Gastroesophageal sphincter (tissue), 4 donors: Measurements from ENCODE around the gene GSTT2B. TPM values are rescaled to one million over a fixed set of nuclear protein-coding genes. Genes with fewer than 3 reads are reported as not detected.
"Not testable (repeated sequence)": the region's sequence is repeated elsewhere in the genome, so short reads cannot be mapped to it uniquely, and the experiment has no call there.

ENCODE experiments used
- ATAC-seq: fragments of 150-250 bp; one replicate; pipeline ENCODE4 v1.9.1; 2016; ENCODE audit warnings: mild to moderate bottlenecking, moderate library complexity
- H3K27ac ChIP-seq, 4 donors: fragments of 200-600 bp; sonication (generic) in 3 of 4; 1 replicate in 3 of 4; 2 replicates in 1 of 4; pipeline ENCODE4 v1.5.1; 2016 to 2019
- H3K27me3 ChIP-seq: fragments of 200-600 bp; sonication (generic); one replicate; pipeline ENCODE4 v1.5.1; 2019
- H3K36me3 ChIP-seq, 2 donors: fragments of 200-600 bp; sonication (generic); one replicate each; pipeline ENCODE4 v1.5.1; 2019; ENCODE audit warnings: control low read depth in 1 of 2
- H3K4me1 ChIP-seq, 3 donors: fragments of 200-600 bp; sonication (generic); 1 replicate in 2 of 3; 2 replicates in 1 of 3; pipeline ENCODE4 v1.5.1; 2016 to 2019; ENCODE audit warnings: control low read depth in 2 of 3
- H3K4me3 ChIP-seq, 2 donors: fragments of 200-600 bp; sonication (generic); one replicate each; pipeline ENCODE4 v1.5.1; 2019; ENCODE audit warnings: mild to moderate bottlenecking in 1 of 2, moderate library complexity in 1 of 2
- H3K9me3 ChIP-seq, 3 donors: fragments of 200-600 bp; sonication (generic); one replicate each; pipeline ENCODE4 v1.5.1; 2017 to 2019; ENCODE audit warnings: control low read depth in 2 of 3
- EP300 ChIP-seq: sonication (generic); formaldehyde crosslinking; IDR thresholded peaks from one replicate; pipeline ENCODE4 v1.6.1; 2017; ENCODE audit warnings: antibody characterized with exemption, mild to moderate bottlenecking
- POLR2A ChIP-seq, 2 donors: fragments of 450-650 bp; IDR thresholded peaks; one replicate each; pipeline ENCODE4 v1.6.1; 2017; ENCODE audit warnings: antibody characterized with exemption in 2 of 2, mild to moderate bottlenecking in 2 of 2, moderate library complexity in 1 of 2
- POLR2AphosphoS5 ChIP-seq: sonication (generic); formaldehyde crosslinking; IDR thresholded peaks from one replicate; pipeline ENCODE4 v1.6.1; 2017; ENCODE audit warnings: antibody characterized with exemption
- WGBS, 2 donors: methylation state at CpG; one replicate each; pipeline ENCODE4 v1.1.5; 2018; ENCODE audit warnings: low coverage in 1 of 2; 5-methylcytosine and 5-hydroxymethylcytosine counted together
- total RNA-seq, 4 donors: library from RNA; depleted of rRNA; stranded (reverse); fragments of >200 nt; gene quantifications; one replicate each; pipeline ENCODE4 v1.1.0, GENCODE V29; 2016
- TF ChIP-seq, protein P1 (sequence below), 4 experiments: fragments of 200-600 bp in 2 of 4; fragments of 450-650 bp in 2 of 4; sonication (generic) in 1 of 4; IDR thresholded peaks; one replicate each; pipeline ENCODE4 v1.5.1; 2017 to 2019; ENCODE audit warnings: antibody characterized with exemption in 4 of 4, mild to moderate bottlenecking in 2 of 4, moderate library complexity in 2 of 4

The GSTT2B gene
- total RNA-seq, 4 donors from 2014 or later = 10.8 to 12.3 TPM; not detected in 2

DNA sequence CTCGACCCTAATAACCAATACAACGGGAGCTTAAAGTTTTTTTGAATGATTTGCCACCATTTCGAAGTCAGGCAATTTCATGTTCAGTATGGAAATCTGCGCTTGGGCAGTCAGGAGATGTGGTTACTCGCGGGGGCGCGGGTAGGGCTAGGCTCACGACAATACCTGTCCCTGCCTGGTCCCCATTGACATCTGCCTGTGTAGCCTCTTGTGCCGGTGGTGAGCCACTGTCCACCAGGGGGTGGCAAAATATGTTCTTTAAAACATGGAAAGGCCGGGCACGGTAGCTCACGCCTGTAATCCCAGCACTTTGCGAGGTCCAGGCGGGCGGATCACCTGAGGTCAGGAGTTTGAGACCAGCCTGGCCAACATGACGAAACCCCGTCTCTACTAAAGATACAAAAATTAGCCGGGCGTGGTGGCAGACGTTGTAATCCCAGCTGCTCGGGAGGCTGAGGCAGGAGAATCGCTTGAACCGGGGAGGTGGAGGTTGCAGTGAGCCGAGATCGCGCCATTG, 13.9 kb upstream of the GSTT2B start:
- ATAC-seq = peak; percentile 17
- H3K4me3 ChIP-seq = not testable (repeated sequence)

DNA sequence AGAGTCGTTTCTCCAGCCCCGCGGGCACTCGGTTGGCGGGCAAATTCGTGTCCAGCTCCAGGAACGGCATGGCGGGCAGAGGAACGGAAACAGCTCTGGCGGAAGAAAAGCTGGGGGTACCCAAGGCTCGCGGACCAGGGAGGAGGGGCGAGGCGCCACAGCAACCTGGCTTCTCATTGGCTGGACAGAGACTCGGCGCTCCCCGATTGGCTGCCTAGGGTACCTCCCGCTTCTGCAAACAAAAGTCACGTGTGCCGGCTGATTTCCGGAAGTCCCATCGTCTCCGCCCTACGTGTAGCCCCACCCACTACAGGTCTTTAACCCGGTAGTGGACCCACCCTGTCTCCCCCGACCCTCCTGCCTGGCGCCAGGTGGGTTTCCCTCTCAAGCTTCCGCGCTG, 13.3 kb upstream of the GSTT2B start, which contains the start of gene DDT:
DDT (minus strand) TSS at position 97 of the 400 bp plus-strand sequence; CDS start at position 70, 27 bp downstream.
- not testable (repeated sequence) for H3K27me3 ChIP-seq, H3K9me3 ChIP-seq, H3K27ac ChIP-seq, H3K4me3 ChIP-seq
- WGBS, 2 donors = no CpG with 5 or more reads among the region's 29 CpGs
- Histone ChIP-seq H3K4me1 (peaks cover 0 to 20% (median 0%) of the 10 kb centered on the region in 3 donors), H3K36me3 (peaks cover 0 to 26% of the 10 kb centered on the region in 2 donors)
- peak; percentile 99 for ATAC-seq

More for the DNA sequence above, 13.9 kb upstream of the GSTT2B start:
- Histone ChIP-seq H3K4me1 (peaks cover 0 to 15% (median 0%) of the 10 kb centered on the region in 3 donors), H3K36me3 (peaks cover 0 to 21% of the 10 kb centered on the region in 2 donors)
- H3K9me3 ChIP-seq, H3K27ac ChIP-seq, H3K27me3 ChIP-seq: not testable (repeated sequence)
- WGBS, 2 donors = no CpG with 5 or more reads among the region's 27 CpGs

DNA sequence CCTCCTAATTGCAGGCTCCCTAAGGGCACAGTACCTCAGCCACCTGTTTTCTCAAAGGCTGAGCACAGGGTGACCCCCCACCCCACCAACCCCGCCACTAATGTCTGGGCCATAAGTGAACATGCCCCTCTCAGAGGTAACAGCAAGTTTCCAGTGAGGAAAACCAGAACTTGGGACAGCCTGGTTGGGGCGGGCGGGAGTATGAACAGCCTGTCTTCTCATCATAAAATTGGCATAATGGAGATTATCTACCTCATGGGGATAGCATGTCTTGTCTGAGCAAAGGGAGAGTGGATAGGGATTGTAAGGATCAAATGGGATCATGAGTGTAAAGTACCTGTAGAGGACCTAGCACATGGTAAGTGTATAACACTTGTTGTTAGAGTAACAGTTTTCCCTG, 10.9 kb upstream of the GSTT2B start:
- H3K9me3 ChIP-seq, H3K4me3 ChIP-seq, H3K27me3 ChIP-seq, ATAC-seq, H3K27ac ChIP-seq: not testable (repeated sequence)
- peaks cover 0 to 24% (median 0%) of the 10 kb centered on the region in 3 donors for H3K4me1 ChIP-seq
- 87% methylated on average over 2 of the region's 3 CpGs; no CpG with 5 or more reads in 1 of the 2 donors for WGBS, 2 donors
- peaks cover 0 to 30% of the 10 kb centered on the region in 2 donors for H3K36me3 ChIP-seq

DNA sequence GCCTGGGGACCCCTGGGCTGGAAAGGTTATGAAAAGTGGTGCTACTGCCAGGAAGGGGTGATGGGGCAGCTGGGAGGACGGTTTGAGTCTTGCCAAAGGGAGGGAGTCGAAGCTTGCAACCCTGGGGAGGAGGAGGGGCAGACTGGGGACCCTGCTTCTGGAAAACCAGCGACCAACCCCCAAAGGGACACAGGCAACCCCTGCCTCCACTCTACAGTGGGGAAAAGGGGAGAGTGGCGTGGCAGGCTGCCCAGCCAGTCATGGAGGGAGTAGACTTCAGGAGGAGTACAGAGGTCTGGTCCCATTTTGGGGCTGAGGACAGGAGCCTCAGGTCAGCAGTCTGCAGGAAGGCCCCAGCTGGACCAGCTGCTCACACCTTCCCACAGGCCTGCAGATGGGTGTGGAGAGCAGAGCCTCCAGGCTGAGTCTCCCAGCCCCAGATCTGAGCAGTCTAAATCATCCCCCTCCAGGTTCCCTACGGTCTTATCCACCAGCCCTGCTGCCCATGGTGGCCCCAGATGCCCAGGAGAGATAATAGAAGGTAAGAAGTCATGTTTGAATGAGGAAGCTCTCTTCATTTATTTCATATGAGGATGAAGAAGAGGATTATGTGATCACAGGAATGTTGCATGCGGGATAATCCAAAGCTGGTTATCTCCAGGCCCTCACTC, 10.0 kb upstream of the GSTT2B start:
- H3K4me1 ChIP-seq = peaks cover 0 to 24% (median 0%) of the 10 kb centered on the region in 3 donors
- WGBS, 2 donors = 54 to 75% methylated on average over 2 to 3 of the region's 6 CpGs
- no peak overlapping the region for H3K4me3 ChIP-seq
- H3K27me3 ChIP-seq = no peaks in the 10 kb centered on the region
- H3K36me3 ChIP-seq = peaks cover 0 to 30% of the 10 kb centered on the region in 2 donors
- no peaks in the 10 kb centered on the region for H3K9me3 ChIP-seq
- no peak for TF ChIP-seq POLR2AphosphoS5
- TF ChIP-seq POLR2A (IDR thresholded peaks at IDR 0.05) = no peak
- TF ChIP-seq, protein P1, sequence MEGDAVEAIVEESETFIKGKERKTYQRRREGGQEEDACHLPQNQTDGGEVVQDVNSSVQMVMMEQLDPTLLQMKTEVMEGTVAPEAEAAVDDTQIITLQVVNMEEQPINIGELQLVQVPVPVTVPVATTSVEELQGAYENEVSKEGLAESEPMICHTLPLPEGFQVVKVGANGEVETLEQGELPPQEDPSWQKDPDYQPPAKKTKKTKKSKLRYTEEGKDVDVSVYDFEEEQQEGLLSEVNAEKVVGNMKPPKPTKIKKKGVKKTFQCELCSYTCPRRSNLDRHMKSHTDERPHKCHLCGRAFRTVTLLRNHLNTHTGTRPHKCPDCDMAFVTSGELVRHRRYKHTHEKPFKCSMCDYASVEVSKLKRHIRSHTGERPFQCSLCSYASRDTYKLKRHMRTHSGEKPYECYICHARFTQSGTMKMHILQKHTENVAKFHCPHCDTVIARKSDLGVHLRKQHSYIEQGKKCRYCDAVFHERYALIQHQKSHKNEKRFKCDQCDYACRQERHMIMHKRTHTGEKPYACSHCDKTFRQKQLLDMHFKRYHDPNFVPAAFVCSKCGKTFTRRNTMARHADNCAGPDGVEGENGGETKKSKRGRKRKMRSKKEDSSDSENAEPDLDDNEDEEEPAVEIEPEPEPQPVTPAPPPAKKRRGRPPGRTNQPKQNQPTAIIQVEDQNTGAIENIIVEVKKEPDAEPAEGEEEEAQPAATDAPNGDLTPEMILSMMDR (IDR thresholded peaks at IDR 0.05) = no peak
- TF ChIP-seq EP300 = no peak
- ATAC-seq = no peak
- H3K27ac ChIP-seq = no peak overlapping the region

DNA sequence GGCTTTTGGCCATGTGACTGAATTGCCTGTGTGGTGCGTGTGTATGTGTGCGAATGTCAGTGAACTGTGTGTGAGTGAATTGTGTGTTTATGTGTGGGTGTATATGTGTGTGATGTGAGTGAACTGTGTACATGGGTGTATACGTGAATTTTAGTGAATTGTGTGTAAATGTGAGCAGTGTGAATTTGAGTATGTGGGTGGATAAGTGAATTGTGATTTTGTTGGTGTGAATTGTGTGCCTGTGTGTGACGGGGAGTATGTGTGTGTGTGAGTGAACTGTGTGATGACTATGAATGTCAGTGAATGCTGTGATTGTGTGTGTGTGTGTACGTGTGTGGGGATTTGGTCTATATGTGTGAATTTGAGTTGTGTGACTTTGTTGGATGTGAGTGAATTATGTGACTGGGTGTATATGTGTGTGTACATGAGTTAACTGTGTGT, 9.2 kb upstream of the GSTT2B start:
- TF ChIP-seq, protein P1 (IDR thresholded peaks at IDR 0.05) = no peak
- no peak for TF ChIP-seq POLR2AphosphoS5
- no peak for TF ChIP-seq POLR2A (IDR thresholded peaks at IDR 0.05)
- TF ChIP-seq EP300 = no peak
- no peak overlapping the region for H3K27ac ChIP-seq
- no peaks in the 10 kb centered on the region for H3K27me3 ChIP-seq
- ATAC-seq = no peak
- WGBS, 2 donors = 70 to 79% methylated on average over 5 of the region's 5 CpGs
- peaks cover 0 to 24% (median 0%) of the 10 kb centered on the region in 3 donors for H3K4me1 ChIP-seq
- H3K4me3 ChIP-seq = no peak overlapping the region
- no peaks in the 10 kb centered on the region for H3K9me3 ChIP-seq
- H3K36me3 ChIP-seq = peaks cover 0 to 30% of the 10 kb centered on the region in 2 donors

- H3K4me3 ChIP-seq = no peak overlapping the region
- peaks cover 0 to 24% (median 0%) of the 10 kb centered on the region in 3 donors for H3K4me1 ChIP-seq
- 60% methylated on average over 1 of the region's 3 CpGs; no CpG with 5 or more reads in 1 of the 2 donors for WGBS, 2 donors
- no peaks in the 10 kb centered on the region for H3K9me3 ChIP-seq
- no peak overlapping the region for H3K27ac ChIP-seq
- TF ChIP-seq POLR2AphosphoS5 (no peak), POLR2A (IDR thresholded peaks at IDR 0.05) (no peak), EP300 (no peak)
- TF ChIP-seq, protein P1 (IDR thresholded peaks at IDR 0.05) = no peak
- peaks cover 0 to 30% of the 10 kb centered on the region in 2 donors for H3K36me3 ChIP-seq
- no peaks in the 10 kb centered on the region for H3K27me3 ChIP-seq
- no peak for ATAC-seq
Measured at GRCh38 chr22:23969071-23969470, 8.1 kb upstream of the GSTT2B start.

- ATAC-seq = peak; percentile 100
- not testable (repeated sequence) for H3K27me3 ChIP-seq, H3K27ac ChIP-seq, H3K4me3 ChIP-seq, H3K9me3 ChIP-seq
- Histone ChIP-seq H3K36me3 (peaks cover 0 to 26% of the 10 kb centered on the region in 2 donors), H3K4me1 (peaks cover 0 to 20% (median 0%) of the 10 kb centered on the region in 3 donors)
- no CpG with 5 or more reads among the region's 30 CpGs for WGBS, 2 donors
Measured at GRCh38 chr22:23966568-23966967, 5.6 kb upstream of the GSTT2B start, which contains the start of gene DDTL. Gene DDTL, plus strand, starts transcription at chr22:23966888. Its CDS starts 27 bp downstream, at chr22:23966915.

GRCh38 chr22:23966094-23966493, 5.1 kb upstream of the GSTT2B start:
- not testable (repeated sequence) for H3K9me3 ChIP-seq, H3K27me3 ChIP-seq, H3K4me3 ChIP-seq, H3K27ac ChIP-seq, ATAC-seq
- Histone ChIP-seq H3K36me3 (peaks cover 0 to 21% of the 10 kb centered on the region in 2 donors), H3K4me1 (peaks cover 0 to 15% (median 0%) of the 10 kb centered on the region in 3 donors)
- no CpG with 5 or more reads among the region's 18 CpGs for WGBS, 2 donors
